Left renal cortex interstitium (tissue), 4 donors: ENCODE results near the gene PRSS33. TPM values are rescaled to one million over a fixed set of nuclear protein-coding genes. Genes with fewer than 3 reads are reported as not detected.

ENCODE experiments used
- DNase-seq, 4 donors: peaks; one replicate each; pipeline ENCODE4 v3.0.0-alpha.2; 2013; ENCODE audit warnings: low read depth in 4 of 4, low spot score in 2 of 4, missing footprints in 1 of 4
- polyA plus RNA-seq, 4 donors: library from polyadenylated mRNA; unstranded; fragments of 120-200 nt; gene quantifications; one replicate each; pipeline ENCODE4 v1.2.1, GENCODE V29; 2013; ENCODE audit not compliant: insufficient read length in 4 of 4

The PRSS33 gene
- polyA plus RNA-seq, 4 donors = 0.13 to 0.97 (median 0.46) TPM; not detected in 1

- DNase-seq = no peak
Measured at GRCh38 chr16:2803545-2804195, 16.3 kb upstream of the PRSS33 start.

DNA sequence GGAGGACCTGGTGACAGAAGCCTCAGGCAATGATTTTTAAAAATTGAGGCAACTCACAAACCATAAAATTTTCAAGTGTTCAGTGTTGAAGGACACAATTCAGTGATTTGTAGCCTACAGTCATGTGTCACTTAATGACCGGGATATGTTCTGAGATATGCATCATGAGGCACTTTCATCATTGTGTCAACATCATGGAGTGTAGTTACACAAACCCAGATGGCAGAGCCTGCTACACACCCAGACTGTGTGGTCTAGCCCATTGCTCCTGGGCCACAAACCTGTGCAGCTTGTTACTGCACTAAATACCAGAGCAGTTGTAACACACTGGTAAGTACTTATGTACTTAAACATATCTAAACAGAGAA is 12.5 kb upstream of the PRSS33 start:
- no peak for DNase-seq

DNA sequence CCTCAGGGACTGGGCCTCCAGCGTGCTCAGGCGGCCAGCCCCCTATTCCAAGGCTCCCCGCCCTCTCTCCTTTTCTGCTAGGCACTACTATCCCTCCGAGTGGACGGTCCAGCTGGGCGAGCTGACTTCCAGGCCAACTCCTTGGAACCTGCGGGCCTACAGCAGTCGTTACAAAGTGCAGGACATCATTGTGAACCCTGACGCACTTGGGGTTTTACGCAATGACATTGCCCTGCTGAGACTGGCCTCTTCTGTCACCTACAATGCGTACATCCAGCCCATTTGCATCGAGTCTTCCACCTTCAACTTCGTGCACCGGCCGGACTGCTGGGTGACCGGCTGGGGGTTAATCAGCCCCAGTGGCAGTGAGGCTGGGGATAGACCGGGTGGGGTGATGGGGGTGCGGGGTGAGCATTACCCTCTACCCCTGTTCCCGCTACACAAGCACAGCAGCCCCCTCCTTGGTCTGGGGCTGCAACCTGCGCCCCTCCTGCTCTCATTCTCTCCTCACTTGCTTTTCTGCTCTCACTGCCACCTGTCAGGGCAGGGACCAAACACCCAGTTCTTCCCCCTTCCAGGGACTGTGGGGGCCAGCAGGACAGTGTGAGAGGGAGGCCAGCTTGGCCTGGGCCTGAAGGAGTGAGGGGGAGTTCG is 12.0 kb upstream of the PRSS33 start:
- no peak for DNase-seq

GRCh38 chr16:2798723-2799204 is 11.4 kb upstream of the PRSS33 start:
- no peak for DNase-seq

- no peak for DNase-seq
Measured at GRCh38 chr16:2795395-2796143, 8.2 kb upstream of the PRSS33 start.

DNA sequence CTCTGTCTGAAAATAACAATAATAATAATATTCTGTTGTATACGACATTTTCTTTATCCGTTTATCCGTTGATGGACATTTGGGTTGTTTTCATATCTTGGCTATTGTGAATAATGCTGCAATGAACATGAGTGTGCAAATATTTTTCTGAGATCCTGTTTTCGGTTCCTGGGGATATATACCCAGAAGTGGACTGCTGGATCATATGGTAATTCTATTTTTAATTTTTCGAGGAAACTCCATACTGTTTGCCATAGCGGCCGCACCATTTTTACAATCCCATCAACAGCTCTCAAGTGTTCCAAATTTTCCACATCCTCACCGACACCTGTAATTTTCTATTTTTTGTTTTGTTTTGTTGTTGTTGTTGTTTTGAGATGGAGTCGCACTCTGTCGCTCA is 5.6 kb upstream of the PRSS33 start:
- no peak for DNase-seq

DNA sequence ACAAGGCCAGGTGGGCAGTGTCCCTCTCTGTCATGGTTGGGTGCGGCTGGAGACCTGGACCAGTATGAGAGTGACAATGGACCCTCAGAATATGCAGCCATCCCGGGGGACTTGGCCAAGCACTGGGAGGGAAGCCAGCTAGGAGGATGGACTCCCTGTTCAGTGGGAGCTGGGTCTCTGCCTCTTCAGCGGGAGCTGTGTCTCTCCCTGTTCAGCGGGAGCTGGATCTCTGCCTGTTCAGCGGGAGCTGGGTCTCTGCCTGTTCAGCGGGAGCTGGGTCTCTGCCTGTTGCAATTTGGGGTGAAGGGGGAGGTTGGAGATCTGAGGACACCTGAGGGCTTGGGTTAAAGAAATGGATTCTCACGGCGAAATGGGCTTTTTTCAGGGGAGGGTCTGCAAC is 3.8 kb upstream of the PRSS33 start:
- DNase-seq = no peak

DNA sequence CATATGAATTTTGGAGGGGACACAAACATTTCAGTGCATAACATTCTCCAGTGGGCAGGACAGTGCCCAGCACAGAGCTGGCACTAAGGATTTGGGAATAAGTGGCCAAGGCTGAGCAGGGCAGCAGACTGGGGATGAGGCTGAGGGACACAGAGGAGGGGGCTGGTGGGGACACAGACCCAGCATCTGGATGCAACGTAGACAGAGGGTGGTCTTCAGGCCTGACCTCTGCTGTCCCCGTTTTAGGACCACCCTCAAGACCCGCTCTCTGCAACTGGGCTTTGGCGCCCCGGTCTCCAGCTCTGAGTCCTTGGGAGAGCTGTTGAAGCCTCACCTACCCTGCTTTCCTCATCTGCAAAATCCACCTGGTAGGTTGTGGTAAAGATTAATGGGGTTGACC is 3.3 kb upstream of the PRSS33 start:
- no peak for DNase-seq

- DNase-seq = no peak
Measured at GRCh38 chr16:2787961-2788360, 601 bp upstream of the PRSS33 start.

GRCh38 chr16:2786826-2787151 is 571 bp downstream of the PRSS33 start:
- no peak for DNase-seq

DNA sequence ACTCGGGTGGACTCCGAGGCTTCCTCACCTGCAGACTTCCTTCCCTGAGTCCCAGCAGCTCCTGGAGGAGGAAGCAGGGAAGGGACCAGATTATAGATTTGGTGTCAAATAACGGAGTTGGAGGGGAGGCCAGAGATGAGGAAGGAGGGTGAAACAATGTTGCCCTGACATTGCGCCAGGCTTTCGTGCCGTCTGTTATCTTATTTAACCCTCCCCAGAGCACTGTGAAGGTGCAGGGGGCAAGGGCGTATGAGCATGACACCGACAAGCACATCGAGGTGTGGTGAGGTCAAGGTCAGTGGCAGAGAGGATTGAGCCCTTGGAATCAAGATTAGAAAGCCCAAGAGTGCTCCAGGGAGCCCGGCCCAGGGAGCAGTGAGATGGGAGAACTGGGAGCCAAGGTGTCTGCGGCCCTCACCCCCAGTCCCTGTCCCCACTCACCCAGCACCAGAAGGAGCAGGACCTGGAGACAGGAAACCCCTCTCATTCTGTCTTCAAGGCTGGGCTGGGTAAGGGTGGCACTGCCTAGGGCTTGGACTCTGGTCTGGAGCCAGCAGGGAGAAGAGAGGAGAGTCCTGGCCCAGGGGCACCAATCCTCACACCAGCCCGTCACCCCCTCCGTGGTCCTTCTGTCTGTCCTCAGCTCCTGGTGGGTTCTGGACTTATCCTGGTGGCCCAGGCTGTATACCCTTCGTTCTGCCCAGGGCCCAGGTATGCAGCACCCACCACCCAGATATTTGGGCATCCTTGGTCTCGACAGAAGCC is 1.1 kb downstream of the PRSS33 start:
- DNase-seq = no peak

DNA sequence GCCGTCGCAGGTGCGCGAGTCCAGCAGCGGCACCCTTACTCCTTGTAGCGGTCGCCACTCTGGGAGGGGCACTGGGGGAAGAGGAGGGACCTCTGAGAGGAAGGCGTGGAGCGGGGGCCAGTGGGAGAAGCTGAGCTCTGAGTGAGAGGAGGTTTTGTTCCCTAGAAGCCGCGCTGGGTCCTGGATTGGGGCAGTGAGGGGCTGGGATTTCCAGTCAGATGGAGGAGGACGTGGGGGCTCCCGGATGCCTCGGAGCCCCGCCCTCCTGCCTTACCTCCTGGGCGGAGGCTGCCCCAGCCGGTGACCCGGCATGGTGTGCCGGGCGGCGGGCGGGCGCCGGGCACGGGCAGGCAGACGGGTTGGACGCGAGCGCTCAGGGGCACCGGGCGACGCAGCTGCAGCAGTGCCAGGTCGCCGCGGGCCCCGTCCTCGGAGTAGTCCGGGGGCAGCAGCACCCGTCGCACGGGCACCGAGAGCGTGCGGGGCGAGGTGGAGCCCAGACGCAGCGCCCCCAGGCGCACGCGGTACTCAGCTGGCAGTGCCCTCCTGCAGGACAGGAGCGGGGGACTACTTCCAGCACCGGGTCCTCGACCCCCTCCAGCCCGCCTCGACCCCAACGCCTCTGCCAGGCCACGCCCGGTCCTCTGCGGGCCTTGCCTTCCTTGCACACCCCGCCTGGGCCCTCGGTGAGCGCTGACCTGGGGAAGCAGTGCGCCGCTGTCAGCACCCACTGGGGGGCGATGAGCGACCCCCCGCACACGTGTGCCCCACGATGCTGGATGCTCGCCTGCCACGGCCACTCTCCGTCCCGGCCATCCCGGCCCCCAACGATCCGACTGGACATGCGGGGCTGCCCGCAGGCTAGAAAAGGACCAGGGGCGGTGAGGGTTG is 2.0 kb downstream of the PRSS33 start:
- no peak for DNase-seq

DNA sequence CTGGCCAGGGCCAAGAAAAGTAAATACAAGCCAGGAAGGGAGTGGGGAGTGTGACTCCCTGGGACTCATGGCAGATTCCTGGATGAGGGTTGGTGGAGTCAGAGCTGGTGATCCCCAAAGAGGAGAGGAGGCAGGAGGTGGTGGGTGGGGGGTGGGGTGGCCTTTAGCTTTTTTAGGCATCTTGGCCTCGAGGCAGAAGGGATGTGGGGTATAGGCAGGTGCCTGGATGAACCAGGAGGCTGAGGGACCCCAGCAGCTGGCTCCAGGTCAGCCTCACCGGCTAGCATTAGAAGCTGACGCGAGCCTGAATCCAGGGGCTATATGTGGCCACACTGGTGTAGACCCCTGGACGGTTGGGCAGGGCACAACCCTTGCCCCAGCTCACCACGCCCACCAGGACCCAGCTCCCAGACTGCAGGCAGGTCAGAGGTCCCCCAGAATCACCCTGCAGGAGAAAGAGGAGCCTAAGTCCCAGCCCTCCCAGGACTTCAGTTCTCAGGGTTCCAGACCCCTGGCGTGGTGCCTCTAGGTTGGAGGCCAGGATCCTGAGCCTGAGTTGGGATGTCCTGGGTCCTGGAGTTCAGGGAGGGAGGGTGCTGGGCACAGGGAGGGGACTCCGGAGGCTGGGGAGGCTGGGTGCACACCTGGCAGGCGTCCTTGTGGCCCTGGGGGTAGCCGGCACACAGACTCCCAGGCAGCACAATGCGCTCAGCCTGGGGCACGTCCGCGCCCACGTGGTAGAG is 2.8 kb downstream of the PRSS33 start:
- DNase-seq = no peak

GRCh38 chr16:2783581-2784357 is 3.6 kb downstream of the PRSS33 start:
- no peak for DNase-seq

DNA sequence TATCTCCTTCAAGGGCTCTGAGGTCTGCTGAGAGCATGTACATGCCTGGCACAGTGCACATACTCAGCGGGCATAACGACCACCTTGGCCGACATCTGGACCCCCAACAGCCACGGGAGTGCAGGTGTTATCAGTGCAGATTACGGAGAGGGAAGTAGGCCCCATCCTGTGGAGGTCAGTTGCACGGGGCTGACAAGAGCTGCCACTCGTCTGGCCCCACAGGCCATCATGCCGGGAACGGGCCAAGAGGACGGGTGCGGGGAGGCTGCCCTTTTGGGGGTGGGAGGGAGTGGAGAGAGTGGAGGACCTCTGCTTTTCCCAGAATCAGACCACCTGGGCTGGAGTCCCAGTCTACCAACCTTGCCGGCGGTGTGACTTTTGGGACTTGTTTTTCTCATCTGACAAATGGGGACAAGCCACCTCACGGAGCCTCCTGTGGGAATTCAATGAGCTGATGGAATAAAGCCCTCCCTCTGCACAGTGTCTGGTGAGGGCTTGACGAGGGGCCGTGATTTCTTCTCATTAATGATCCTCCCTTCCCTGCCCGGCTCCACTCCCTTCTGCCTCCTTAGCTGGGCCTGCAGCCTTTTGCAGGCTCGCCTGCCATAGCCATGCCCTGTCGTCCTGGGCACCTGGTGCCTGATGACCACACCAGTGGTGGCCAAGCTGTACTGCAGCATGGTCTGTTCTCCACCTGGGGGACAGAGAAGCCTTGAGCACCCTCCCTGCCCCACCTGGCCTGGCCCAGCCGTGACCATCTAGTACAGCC is 4.6 kb downstream of the PRSS33 start:
- no peak for DNase-seq

GRCh38 chr16:2779978-2780898 is 7.1 kb downstream of the PRSS33 start:
- no peak for DNase-seq
